IPS-18c (cell line): ENCODE measurements around the gene SLC22A6.
"Not testable (repeated sequence)": the region's sequence is repeated elsewhere in the genome, so short reads cannot be mapped to it uniquely, and the experiment has no call there.

Experiments used
- H3K4me3 ChIP-seq: 2 replicates; pipeline ENCODE4 v1.7.0; 2013; ENCODE audit warnings: low read depth, mild to moderate bottlenecking, low read length, moderate library complexity; ENCODE audit not compliant: insufficient read depth
- H3K9me3 ChIP-seq: one replicate; pipeline ENCODE4 v1.6.1; 2013; ENCODE audit warnings: mild to moderate bottlenecking, low read length, moderate library complexity; ENCODE audit not compliant: control insufficient read depth, insufficient read depth

Gene SLC22A6

GRCh38 chr11:62954478-62954877, 30.3 kb downstream of the SLC22A6 start:
- Histone ChIP-seq H3K9me3 (peaks cover 3% of the 10 kb centered on the region), H3K4me3 (no peak overlapping the region)

DNA sequence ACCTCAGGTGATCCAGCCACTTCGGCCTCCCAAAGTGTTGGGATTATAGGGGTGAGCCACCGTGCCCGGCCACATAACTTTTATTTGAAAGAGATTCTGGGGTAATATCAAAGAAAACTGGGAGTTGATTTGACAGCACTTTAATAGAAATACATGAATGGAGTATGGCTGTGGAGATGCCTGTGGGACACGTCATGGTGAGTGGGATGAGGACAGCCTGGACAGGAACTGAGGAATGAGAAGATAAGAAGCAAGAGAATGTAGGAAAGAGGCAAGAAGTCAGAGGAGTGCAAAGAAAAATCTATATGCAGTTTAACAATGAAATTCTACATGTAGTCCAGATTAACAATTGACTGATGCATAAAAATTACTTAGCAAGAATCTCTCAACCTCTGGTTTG, 31.0 kb downstream of the SLC22A6 start:
- peaks cover 3% of the 10 kb centered on the region for H3K9me3 ChIP-seq
- H3K4me3 ChIP-seq, result no peak overlapping the region

DNA sequence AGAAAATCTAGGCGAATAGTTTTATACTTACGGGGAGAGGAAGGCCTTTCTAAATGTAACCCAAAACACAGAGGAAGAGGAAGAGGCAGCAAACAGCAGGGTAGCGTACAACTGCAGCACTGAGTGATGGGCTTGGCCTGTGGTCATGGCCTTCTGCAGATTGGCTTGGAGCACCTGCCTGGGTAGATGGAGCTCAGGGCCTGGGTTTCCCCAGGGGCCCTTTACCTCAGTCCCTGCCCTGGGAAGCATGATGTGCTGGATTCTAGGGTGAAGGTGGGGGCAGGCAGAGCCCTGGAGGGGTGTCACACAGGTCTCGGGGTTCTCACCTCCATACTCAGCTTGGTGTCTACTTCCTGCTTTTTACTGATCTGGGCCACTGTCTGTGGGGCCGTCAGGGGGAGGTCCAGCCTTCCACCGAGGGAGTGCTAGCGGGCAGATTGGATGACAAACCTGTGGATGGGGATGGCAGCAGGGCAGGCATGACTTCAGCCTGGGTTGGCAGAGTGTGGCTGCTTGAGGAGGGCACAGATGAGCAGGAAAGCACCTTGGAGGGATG, 35.9 kb downstream of the SLC22A6 start:
- Histone ChIP-seq H3K9me3 (peaks cover 3% of the 10 kb centered on the region), H3K4me3 (no peak overlapping the region)

DNA sequence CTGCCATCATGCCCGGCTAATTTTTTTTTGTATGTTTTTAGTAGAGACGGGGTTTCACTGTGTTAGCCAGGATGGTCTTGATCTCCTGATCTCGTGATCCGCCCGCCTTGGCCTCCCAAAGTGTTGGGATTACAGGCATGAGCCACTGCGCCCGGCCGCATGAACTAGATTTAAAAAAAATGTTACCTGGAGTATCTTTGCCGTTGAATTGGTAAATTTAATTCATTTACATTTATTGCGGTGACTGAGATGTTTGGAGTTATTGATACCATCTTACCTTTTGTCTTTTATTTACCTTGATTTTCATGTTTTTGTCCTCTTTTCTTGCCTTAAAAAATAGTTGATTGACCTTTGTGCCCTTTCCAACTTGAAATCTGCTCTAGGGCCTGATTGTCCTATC, 39.2 kb downstream of the SLC22A6 start:
- not testable (repeated sequence) for H3K4me3 ChIP-seq, H3K9me3 ChIP-seq

DNA sequence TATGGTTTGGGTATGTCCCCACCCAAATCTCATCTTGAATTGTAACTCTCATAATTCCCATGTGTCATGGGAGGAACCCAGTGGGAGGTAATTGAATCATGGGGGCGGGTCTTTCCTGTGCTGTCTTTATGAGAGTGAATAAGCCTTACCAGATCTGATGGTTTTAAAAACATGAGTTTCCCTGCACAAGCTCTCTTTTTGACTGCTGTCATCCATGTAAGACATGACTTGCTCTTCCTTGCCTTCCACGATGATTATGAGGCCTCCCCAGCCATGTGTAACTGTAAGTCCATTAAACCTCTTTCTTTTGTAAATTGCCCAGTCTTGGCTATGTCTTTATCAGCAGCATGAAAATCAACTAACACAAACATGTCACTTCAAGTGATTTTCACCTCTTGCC, 47.2 kb downstream of the SLC22A6 start:
- H3K9me3 ChIP-seq, H3K4me3 ChIP-seq: not testable (repeated sequence)

- no peak overlapping the region for H3K4me3 ChIP-seq
- H3K9me3 ChIP-seq, result peaks cover 2% of the 10 kb centered on the region
These were observed 50.3 kb downstream of the SLC22A6 start for GRCh38 chr11:62934496-62934785.

DNA sequence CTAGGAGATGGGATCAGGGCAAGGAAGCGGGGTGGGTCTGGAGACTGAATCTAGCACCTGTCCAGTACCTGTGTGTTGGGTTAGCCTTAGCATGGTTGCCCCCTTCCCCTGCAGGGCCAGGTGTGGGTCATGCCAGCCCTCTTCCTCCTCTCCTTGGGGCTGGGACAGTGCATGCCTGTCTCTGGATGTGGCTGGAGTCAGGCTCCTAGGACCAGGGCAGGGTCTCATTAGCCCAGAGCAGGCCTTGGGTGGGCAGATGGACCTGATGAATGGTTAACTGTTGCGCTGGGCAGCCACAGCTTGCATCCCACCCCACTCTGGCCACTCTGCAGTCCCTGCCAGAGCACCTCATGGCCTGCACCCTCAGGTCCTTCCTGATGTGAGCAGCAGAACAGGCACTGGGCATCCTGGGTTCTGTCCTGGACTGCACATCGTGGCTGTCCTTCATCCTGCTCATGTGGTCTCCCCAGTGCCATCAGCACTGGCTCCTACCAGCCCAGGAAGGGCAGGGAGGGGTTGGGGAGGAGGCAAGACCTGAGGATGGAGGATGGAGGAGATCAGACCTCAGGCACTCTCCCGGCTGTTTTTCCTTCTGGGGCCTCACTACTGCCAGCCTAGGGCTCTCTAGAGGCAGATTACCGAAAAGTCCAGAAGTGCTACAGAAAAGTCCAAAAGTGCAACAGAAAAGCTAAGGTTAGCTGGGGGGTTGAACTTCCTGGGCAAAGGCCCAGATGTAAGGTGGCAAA, 50.8 kb downstream of the SLC22A6 start:
- Histone ChIP-seq H3K9me3 (peaks cover 2% of the 10 kb centered on the region), H3K4me3 (no peak overlapping the region)

DNA sequence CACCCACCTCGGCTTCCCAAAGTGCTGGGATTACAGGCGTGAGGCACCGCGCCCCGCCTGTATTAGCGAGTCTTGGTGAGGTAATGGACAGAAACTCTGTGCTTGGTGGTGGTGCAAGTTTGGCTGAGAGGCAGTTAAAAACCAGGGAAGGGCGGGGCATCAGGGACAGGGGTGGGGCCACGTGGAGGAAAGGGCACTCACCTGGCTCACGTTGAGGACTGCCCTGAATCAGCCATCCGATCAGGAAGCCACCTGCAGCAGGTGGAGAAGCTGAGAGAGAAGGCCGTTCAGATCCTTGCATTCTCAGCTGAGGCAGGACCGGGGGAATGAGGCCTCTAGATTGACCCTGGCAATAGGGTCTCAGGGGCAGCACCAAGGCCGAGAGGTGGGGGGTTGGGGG, 51.5 kb downstream of the SLC22A6 start:
- no peak overlapping the region for H3K4me3 ChIP-seq
- H3K9me3 ChIP-seq, result peaks cover 6% of the 10 kb centered on the region

- peaks cover 4% of the 10 kb centered on the region for H3K9me3 ChIP-seq
- no peak overlapping the region for H3K4me3 ChIP-seq
These were observed 53.1 kb downstream of the SLC22A6 start for GRCh38 chr11:62931499-62932278.

DNA sequence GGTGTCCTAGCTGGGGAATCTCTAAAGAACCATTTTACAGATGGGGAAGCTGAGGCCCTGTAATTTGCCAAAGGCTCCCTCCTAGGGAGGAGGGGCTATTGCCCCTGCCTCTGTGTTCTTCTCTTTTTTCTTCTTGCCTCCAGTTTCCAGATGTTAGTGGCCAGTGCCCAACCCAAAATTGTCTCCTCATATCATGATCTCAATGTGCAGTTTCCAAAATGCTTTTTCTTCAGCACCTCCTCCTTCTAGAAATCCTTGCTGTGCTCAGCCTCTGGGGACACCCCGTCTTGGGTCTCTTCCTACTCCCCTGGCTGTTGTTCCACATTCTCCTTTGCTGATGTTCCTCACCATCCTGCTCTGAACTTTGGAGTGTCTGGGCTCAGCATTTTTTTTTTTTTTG, 54.1 kb downstream of the SLC22A6 start:
- H3K9me3 ChIP-seq, result peaks cover 4% of the 10 kb centered on the region
- H3K4me3 ChIP-seq, result no peak overlapping the region

DNA sequence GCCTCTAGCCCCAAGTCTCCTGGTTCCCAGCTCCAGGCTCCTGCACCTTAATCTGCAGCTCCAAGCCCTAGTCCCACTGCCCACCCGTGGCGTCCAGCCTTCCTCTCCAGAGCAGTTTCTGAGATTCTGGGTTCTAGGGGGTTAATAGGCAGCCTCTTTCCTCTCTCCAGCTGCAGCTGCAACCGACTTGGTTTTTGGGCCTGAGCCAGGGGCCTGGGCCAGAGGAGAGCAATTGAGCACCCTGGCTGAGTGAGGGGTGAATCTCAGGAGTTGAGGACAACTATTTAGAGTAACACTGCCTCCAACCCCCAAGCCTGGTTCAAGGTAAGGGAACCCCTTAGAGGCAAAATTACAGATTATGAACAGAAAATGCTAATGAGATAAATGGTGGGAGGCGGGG, 54.6 kb downstream of the SLC22A6 start:
- peaks cover 4% of the 10 kb centered on the region for H3K9me3 ChIP-seq
- H3K4me3 ChIP-seq, result no peak overlapping the region

DNA sequence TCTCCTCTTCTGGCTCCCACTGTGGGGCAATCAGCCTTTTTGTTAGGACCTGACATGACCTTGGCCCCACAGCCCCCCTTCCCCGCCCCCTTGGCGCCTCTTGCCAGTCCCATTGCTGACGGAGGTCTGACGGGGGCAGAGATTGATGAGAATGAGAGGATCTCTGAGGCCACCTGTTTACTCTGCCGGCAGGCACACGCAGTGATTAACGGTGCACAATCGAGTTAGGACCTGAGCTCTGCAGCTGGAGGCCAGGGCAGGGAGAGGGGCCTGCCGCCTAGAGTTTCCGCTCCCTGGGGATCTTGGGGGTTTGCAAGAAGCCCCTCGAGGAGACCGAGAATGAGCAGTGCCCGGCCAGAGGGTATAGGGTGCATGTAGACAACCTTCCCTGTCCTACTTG, 56.8 kb downstream of the SLC22A6 start:
- Histone ChIP-seq H3K9me3 (peaks cover 4% of the 10 kb centered on the region), H3K4me3 (no peak overlapping the region)

DNA sequence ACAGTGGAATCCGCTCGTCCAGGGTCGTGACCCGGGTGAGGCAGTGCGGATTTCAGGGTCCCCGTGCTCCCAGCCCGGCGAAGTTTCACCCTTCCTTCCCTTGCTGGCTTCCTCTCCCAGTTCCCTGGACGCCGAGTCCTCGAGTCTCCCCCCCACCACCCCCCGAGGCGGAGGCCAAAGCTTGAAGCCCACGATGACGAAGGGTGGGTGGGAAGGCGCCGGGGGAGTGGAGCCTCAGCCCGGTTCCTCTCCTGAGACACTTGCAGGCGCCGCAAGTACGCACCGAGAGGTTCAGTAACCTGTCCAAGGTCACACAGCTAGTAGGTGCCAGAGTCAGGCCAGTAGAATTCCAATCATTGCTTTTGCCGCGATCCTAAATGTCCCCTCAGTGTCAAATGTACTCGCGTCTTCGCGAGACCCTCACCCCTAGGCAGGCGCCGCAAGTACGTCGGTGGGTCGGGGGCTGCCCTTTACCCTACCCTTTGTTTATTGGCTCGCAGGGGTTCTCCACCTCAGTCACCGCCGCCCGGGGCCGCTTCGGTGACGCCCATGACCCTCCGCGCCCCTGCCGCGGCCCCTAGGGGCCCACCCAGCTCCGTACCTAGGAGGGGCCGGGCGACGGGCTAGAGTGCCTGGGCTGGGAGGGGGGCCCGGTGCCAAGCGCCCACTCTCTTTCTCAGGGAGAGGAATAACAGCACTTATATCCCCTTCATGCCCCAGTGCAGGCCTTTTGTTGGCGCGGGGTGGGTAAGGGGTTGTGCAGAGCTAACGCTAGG, 57.9 kb downstream of the SLC22A6 start:
- Histone ChIP-seq H3K4me3 (peak overlapping the region; percentile 54), H3K9me3 (peaks cover 4% of the 10 kb centered on the region)
